Mucosa of rectum (tissue), 2 donors: ENCODE measurements around the gene SUSD3.
A peak's percentile ranks its signal among the peaks of the same experiment; 100 is the strongest.

Source experiments
- H3K27ac ChIP-seq, 2 donors: one replicate each; pipeline ENCODE4 v1.7.0; 2013; ENCODE audit warnings: inconsistent platforms in 2 of 2, low read depth in 2 of 2, low read length in 2 of 2
- H3K27me3 ChIP-seq, 2 donors: one replicate each; pipeline ENCODE4 v1.7.0; 2013; ENCODE audit warnings: low read length in 2 of 2; ENCODE audit not compliant: control insufficient read depth in 2 of 2, insufficient read depth in 2 of 2
- H3K36me3 ChIP-seq, 2 donors: one replicate each; pipeline ENCODE4 v1.7.0; 2013; ENCODE audit warnings: low read length in 2 of 2; ENCODE audit not compliant: control insufficient read depth in 2 of 2, insufficient read depth in 2 of 2
- H3K4me1 ChIP-seq, 2 donors: one replicate each; pipeline ENCODE4 v1.7.0; 2013; ENCODE audit warnings: low read length in 2 of 2, mild to moderate bottlenecking in 1 of 2; ENCODE audit not compliant: control insufficient read depth in 2 of 2, insufficient read depth in 2 of 2
- H3K4me3 ChIP-seq, 2 donors: one replicate each; pipeline ENCODE4 v1.7.0; 2013; ENCODE audit warnings: low read length in 2 of 2
- H3K9ac ChIP-seq, 2 donors: one replicate each; pipeline ENCODE4 v1.7.0; 2013; ENCODE audit warnings: low read length in 2 of 2, low read depth in 1 of 2, mild to moderate bottlenecking in 1 of 2
- H3K9me3 ChIP-seq, 2 donors: one replicate each; pipeline ENCODE4 v1.7.0; 2013; ENCODE audit warnings: low read length in 2 of 2; ENCODE audit not compliant: control insufficient read depth in 2 of 2
- donor health status: healthy.
- donor health status: Normal muscosa, but diverticular disease.

SUSD3 gene

GRCh38 chr9:93020151-93020550 is 38.4 kb upstream of the SUSD3 start:
- H3K36me3 ChIP-seq, result peaks cover 0 to 15% of the 10 kb centered on the region in 2 donors
- no peaks in the 10 kb centered on the region for H3K27me3 ChIP-seq
- no peaks in the 10 kb centered on the region for H3K4me1 ChIP-seq
- H3K4me3 ChIP-seq, result no peak overlapping the region
- no peak overlapping the region for H3K9ac ChIP-seq
- no peak overlapping the region for H3K27ac ChIP-seq
- no peaks in the 10 kb centered on the region for H3K9me3 ChIP-seq

- no peak overlapping the region for H3K4me3 ChIP-seq
- H3K27me3 ChIP-seq, result no peaks in the 10 kb centered on the region
- H3K9ac ChIP-seq, result no peak overlapping the region
- H3K36me3 ChIP-seq, result peaks cover 0 to 15% of the 10 kb centered on the region in 2 donors
- no peaks in the 10 kb centered on the region for H3K4me1 ChIP-seq
- H3K27ac ChIP-seq, result no peak overlapping the region
- H3K9me3 ChIP-seq, result no peaks in the 10 kb centered on the region
Observed at GRCh38 chr9:93020771-93021670, 37.5 kb upstream of the SUSD3 start.

GRCh38 chr9:93022066-93022465 is 36.4 kb upstream of the SUSD3 start:
- Histone ChIP-seq H3K27ac (no peak overlapping the region), H3K4me3 (no peak overlapping the region)

DNA sequence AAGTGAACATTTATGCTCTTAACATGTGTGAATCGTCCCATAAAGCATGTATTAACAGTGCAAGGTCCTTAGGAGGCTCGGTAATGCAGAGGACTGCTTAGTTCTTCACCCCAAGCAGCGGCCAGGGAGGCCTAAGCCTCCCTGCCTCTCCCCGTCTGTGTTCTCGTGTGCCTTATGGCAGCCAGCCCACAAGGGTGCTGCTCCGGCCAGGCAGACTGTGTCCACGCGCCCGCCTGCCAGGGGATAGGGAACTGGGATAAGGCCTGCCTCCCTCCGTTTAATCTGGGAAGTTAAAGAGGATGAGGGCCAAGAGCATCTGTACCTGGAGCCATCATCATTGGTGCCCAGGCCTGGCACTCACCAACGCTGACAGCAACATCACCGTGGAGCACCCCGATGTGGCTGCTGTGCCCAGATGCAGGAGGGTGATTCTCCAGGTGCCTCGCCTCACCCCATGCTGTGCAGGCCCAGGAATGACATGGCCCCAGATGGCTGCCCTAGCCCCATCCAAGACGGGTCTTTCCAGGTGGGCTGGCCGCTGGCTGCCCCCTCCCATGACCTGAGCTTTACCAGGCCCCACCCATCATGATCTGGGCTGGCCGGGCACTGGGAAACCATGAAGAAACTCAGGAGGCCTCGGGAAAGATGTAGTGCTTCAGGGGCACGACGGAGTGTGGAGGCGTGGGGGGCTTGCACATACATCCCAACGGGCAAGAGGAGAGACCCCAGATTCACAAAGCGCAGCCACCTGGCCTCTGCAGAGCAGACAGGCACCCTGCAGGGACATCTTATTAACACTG is 35.6 kb upstream of the SUSD3 start:
- Histone ChIP-seq H3K4me1 (no peaks in the 10 kb centered on the region), H3K4me3 (no peak overlapping the region), H3K27me3 (no peaks in the 10 kb centered on the region), H3K9ac (no peak overlapping the region), H3K27ac (no peak overlapping the region), H3K9me3 (no peaks in the 10 kb centered on the region), H3K36me3 (peaks cover 0 to 15% of the 10 kb centered on the region in 2 donors)

More at GRCh38 chr9:93022066-93022465, 36.4 kb upstream of the SUSD3 start:
- Histone ChIP-seq H3K36me3 (peaks cover 0 to 15% of the 10 kb centered on the region in 2 donors), H3K9ac (no peak overlapping the region), H3K9me3 (no peaks in the 10 kb centered on the region), H3K27me3 (no peaks in the 10 kb centered on the region), H3K4me1 (no peaks in the 10 kb centered on the region)

DNA sequence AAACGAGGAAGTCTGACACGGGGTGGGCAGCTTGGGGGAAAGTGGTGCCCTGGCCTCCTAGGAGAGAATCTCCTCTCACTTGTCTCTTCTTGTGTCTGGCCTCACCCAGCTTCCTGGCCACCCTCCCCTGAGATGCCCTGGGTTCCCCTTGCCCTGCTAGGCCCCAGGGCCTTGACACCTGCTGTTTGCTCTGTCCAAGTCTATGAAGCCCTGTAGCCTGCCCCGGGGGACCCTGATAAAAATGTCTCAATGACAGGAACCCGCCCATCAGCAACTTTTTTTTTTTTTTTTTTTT is 35.0 kb upstream of the SUSD3 start:
- H3K9me3 ChIP-seq, result no peaks in the 10 kb centered on the region
- H3K36me3 ChIP-seq, result peaks cover 0 to 15% of the 10 kb centered on the region in 2 donors
- no peak overlapping the region for H3K4me3 ChIP-seq
- H3K27me3 ChIP-seq, result no peaks in the 10 kb centered on the region
- no peak overlapping the region for H3K9ac ChIP-seq
- no peak overlapping the region for H3K27ac ChIP-seq
- no peaks in the 10 kb centered on the region for H3K4me1 ChIP-seq

- H3K27ac ChIP-seq, result no peak overlapping the region
- H3K4me1 ChIP-seq, result no peaks in the 10 kb centered on the region
- no peaks in the 10 kb centered on the region for H3K9me3 ChIP-seq
- no peaks in the 10 kb centered on the region for H3K27me3 ChIP-seq
- no peak overlapping the region for H3K4me3 ChIP-seq
- H3K36me3 ChIP-seq, result peaks cover 0 to 12% of the 10 kb centered on the region in 2 donors
- H3K9ac ChIP-seq, result no peak overlapping the region
Observed at GRCh38 chr9:93024646-93024910, 33.9 kb upstream of the SUSD3 start.

DNA sequence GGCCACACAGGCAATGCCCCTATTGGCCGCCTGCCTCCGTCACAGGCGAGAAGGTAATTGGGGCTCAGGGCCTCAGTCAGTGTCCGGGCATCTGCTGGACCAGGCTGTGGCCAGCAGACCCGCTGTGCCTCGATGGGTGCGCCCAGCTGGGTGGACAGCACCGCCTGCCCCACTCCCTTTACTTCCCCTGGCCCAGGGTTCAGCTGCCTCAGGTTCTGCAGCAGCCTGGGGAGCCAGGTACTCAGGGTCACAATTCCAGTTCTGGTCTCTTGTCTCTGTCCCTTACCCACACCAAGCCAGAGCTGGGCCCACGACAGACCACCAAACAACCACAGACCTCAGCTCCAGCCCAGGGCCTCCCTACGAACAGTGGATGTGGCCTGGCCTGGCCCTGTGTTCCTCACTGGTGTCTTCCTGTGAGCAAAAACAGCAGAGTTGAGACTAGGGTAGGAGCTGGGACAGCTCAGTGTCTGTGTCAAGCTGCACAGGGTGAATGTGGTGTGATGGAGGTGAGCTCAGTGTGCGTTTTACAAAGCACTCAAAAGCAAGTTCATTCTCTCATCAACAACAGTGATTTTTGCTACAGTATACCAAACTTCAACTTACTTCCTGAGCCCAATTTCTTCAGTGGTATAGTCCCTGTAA is 33.4 kb upstream of the SUSD3 start:
- Histone ChIP-seq H3K27ac (no peak overlapping the region), H3K9me3 (no peaks in the 10 kb centered on the region), H3K27me3 (no peaks in the 10 kb centered on the region), H3K4me1 (no peaks in the 10 kb centered on the region), H3K4me3 (no peak overlapping the region), H3K9ac (no peak overlapping the region), H3K36me3 (peaks cover 0 to 10% of the 10 kb centered on the region in 2 donors)

GRCh38 chr9:93025736-93026135 is 32.8 kb upstream of the SUSD3 start:
- H3K27ac ChIP-seq, result no peak overlapping the region

GRCh38 chr9:93026640-93027039 is 31.9 kb upstream of the SUSD3 start:
- Histone ChIP-seq H3K36me3 (peaks cover 0 to 5% of the 10 kb centered on the region in 2 donors), H3K9ac (no peak overlapping the region), H3K9me3 (no peaks in the 10 kb centered on the region), H3K27ac (no peak overlapping the region), H3K27me3 (no peaks in the 10 kb centered on the region), H3K4me3 (no peak overlapping the region), H3K4me1 (no peaks in the 10 kb centered on the region)

More at GRCh38 chr9:93025736-93026135, 32.8 kb upstream of the SUSD3 start:
- Histone ChIP-seq H3K27me3 (no peaks in the 10 kb centered on the region), H3K4me1 (no peaks in the 10 kb centered on the region), H3K36me3 (peaks cover 0 to 4% of the 10 kb centered on the region in 2 donors), H3K4me3 (no peak overlapping the region), H3K9ac (no peak overlapping the region), H3K9me3 (no peaks in the 10 kb centered on the region)

- Histone ChIP-seq H3K4me1 (no peaks in the 10 kb centered on the region), H3K27ac (peak overlapping the region in 1 of 2 donors; percentile 16), H3K9ac (no peak overlapping the region), H3K9me3 (no peaks in the 10 kb centered on the region), H3K27me3 (no peaks in the 10 kb centered on the region), H3K36me3 (peaks cover 0 to 10% of the 10 kb centered on the region in 2 donors), H3K4me3 (no peak overlapping the region)
Observed at GRCh38 chr9:93027750-93028149, 30.8 kb upstream of the SUSD3 start.
